ENCODE measurements around the gene GALR1.

GRCh38 chr18:77305676-77306075 lies 56.0 kb downstream of the GALR1 start:
- TF ChIP-seq CTCF (IDR thresholded peaks at IDR 0.05; ENCODE audit: borderline replicate concordance, extremely low read depth, low read length, poor library complexity, severe bottlenecking) (no peak), EZH2 (IDR thresholded peaks at IDR 0.05; ENCODE audit: borderline replicate concordance, low read depth, low read length, severe bottlenecking) (no peak)
